Adrenal gland (tissue), 12 donors: ENCODE measurements around the gene ENOX1. TPM values are rescaled to one million over a fixed set of nuclear protein-coding genes. Genes with fewer than 3 reads are reported as not detected.
A peak's percentile ranks its signal among the peaks of the same experiment; 100 is the strongest.

Experiments used
- DNase-seq, 7 donors: peaks; one replicate each; pipeline ENCODE4 v3.0.0-alpha.2; 2019 to 2020
- H3K27ac ChIP-seq, 5 donors: fragments of 200-600 bp; sonication (generic) in 4 of 5; 1 replicate in 3 of 5; 2 replicates in 2 of 5; pipeline versions ENCODE4 v1.5.1 to v1.8.0; 2016 to 2020; ENCODE audit warnings: mild to moderate bottlenecking in 1 of 5
- H3K27me3 ChIP-seq: fragments of 200-600 bp; 2 replicates; pipeline ENCODE4 v1.8.0; 2021
- H3K36me3 ChIP-seq, 2 donors: fragments of 200-600 bp; replicated peaks in 1 of 2; 1 replicate in 1 of 2; 2 replicates in 1 of 2; pipeline versions ENCODE4 v1.5.1 to v1.8.0; 2018 to 2022
- H3K4me1 ChIP-seq, 2 donors: fragments of 200-600 bp; replicated peaks in 1 of 2; 1 replicate in 1 of 2; 2 replicates in 1 of 2; pipeline versions ENCODE4 v1.5.1 to v1.8.0; 2018 to 2021
- H3K4me3 ChIP-seq, 4 donors: fragments of 200-600 bp; sonication (generic) in 3 of 4; one replicate each; pipeline ENCODE4 v1.5.1; 2016 to 2018
- H3K9me3 ChIP-seq, 3 donors: fragments of 200-600 bp; sonication (generic) in 1 of 3; replicated peaks in 1 of 3; 1 replicate in 2 of 3; 2 replicates in 1 of 3; pipeline versions ENCODE4 v1.5.1 to v1.8.0; 2016 to 2021
- CTCF ChIP-seq, 6 experiments: fragments of 450-650 bp in 4 of 6; fragments of 200-600 bp in 2 of 6; sonication (generic) in 1 of 6; IDR thresholded peaks; 1 replicate in 5 of 6; 2 replicates in 1 of 6; pipeline versions ENCODE4 v1.5.1 to v1.8.0; 2016 to 2021; ENCODE audit warnings: antibody characterized with exemption in 6 of 6, mild to moderate bottlenecking in 2 of 6, moderate library complexity in 1 of 6
- POLR2A ChIP-seq, 2 donors: fragments of 450-650 bp; IDR thresholded peaks; one replicate each; pipeline ENCODE4 v1.6.1; 2017; ENCODE audit warnings: antibody characterized with exemption in 2 of 2, mild to moderate bottlenecking in 2 of 2, moderate library complexity in 1 of 2
- WGBS, 4 donors: extraction: QIAGEN DNeasy Blood & Tissue Kit in 2 of 4; methylation state at CpG; one replicate each; pipeline versions ENCODE4 v1.1.5 to v1.1.7; 2013 to 2017; 5-methylcytosine and 5-hydroxymethylcytosine counted together
- intact Hi-C, 2 donors: fragments of 100-400 bp; cut with DNase I; formaldehyde crosslinking; loops; one replicate each; pipeline versions ENCODE4 v1.14.1 to v1.15.0; 2022 to 2023
- polyA plus RNA-seq, 3 donors: library from polyadenylated mRNA; stranded (reverse); fragments of 200-250 nt in 2 of 3; fragments of 350-450 nt in 1 of 3; fragmentation: Illumina TruSeq in 1 of 3; extraction: RNeasy Lipid Tissue Mini Kit (QIAGEN cat#74804) in 1 of 3; gene quantifications; one replicate each; pipeline ENCODE4 v1.2.3, GENCODE V29; 2013 to 2014
- total RNA-seq, 9 donors: library from RNA; depleted of rRNA in 4 of 9; stranded (reverse); fragments of >200 nt in 4 of 9; fragments of 120-200 nt in 1 of 9; fragmentation: NEBNext Ultra II Directional in 1 of 9; extraction: Animal tissue kit (Norgen Biotek cat#: 25700) in 1 of 9; gene quantifications; one replicate each; pipeline versions ENCODE4 v1.1.0 to v1.2.4, GENCODE V29; 2013 to 2023
- donor health status: healthy with polysubstance abuse.
- donor health status: Bipolar disorder and iron deficiency.
- donor health status: DM: yes; HTN: yes; CAD: no.
- donor health status: DM: no; HTN: no; CAD: no.
- donor health status: DM: no; HTN: no; CAD: no.
- donor health status: DM: yes; HTN: yes; CAD: no.

The ENOX1 gene
- total and polyA plus RNA-seq, 12 donors, result 0.25 to 5.8 (median 1.6) TPM

DNA sequence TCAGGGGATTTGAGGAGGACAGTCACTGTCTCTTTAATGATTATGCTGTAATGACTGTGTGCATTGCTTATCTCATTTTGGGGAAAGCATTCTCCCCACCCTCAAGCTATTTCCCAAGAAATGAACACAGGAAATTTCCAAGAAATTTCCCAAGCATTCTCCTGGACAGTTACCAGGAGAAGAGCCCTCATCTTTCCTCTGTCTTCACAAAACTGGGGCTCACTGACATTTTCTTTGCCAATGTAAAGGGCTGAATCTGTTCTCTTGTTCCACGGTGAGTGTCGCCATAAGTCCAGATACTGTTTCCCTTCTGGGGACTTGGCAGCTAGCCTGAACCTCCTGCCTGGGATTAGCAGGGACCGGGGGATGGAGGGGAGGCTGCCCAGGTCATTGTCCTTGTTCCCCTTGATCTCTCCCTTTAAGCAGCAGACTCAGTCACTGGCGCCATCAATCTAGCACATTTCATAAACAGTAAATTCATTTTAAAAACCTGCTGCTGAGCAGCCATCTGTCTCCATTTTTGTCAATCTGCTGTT, 590.6 kb downstream of the ENOX1 start:
- WGBS, 4 donors, result 44 to 54% (median 46%) methylated on average over 4 of the region's 4 CpGs
- no peaks in the 10 kb centered on the region for H3K27me3 ChIP-seq
- intact Hi-C loops, result no loop called here
- peaks cover 0 to 12% of the 10 kb centered on the region in 2 donors for H3K4me1 ChIP-seq
- H3K36me3 ChIP-seq, result no peaks in the 10 kb centered on the region
- H3K9me3 ChIP-seq, result no peaks in the 10 kb centered on the region
- peak in 4 of 7 donors; percentile 26 to 57 (median 38) for DNase-seq
- H3K27ac ChIP-seq, result peak overlapping the region in 1 of 5 donors; percentile 20
- no peak overlapping the region for H3K4me3 ChIP-seq
- TF ChIP-seq CTCF (IDR thresholded peaks at IDR 0.05) (no peak), POLR2A (IDR thresholded peaks at IDR 0.05) (no peak)

GRCh38 chr13:43195551-43195950, 591.2 kb downstream of the ENOX1 start:
- peaks cover 0 to 12% of the 10 kb centered on the region in 2 donors for H3K4me1 ChIP-seq
- no peak overlapping the region for H3K27ac ChIP-seq
- no peaks in the 10 kb centered on the region for H3K27me3 ChIP-seq
- intact Hi-C loops, result no loop called here
- 85 to 92% (median 91%) methylated on average over 3 to 4 of the region's 4 CpGs for WGBS, 4 donors
- no peak for TF ChIP-seq CTCF (IDR thresholded peaks at IDR 0.05)
- no peak for TF ChIP-seq POLR2A (IDR thresholded peaks at IDR 0.05)
- no peak for DNase-seq
- H3K9me3 ChIP-seq, result no peaks in the 10 kb centered on the region
- no peak overlapping the region for H3K4me3 ChIP-seq
- no peaks in the 10 kb centered on the region for H3K36me3 ChIP-seq

DNA sequence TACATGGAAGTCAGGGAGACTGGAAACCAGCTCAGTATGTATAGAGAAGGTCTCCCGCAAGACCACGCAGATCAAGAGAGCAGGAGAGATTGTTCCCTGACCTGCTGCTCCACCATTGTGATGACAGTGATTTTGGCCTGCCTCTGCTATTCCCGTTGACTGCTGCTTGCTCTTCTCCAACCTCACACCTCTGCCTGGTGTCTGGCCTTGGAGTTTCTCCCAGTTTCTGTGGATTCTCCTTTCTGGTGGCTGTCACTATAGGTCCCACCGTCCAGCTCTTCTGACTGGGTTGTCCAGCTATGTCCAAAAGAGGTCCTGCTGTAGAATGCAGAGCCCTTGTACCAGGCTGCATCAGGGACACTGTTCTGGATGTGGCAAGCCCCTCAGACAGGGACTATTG, 591.7 kb downstream of the ENOX1 start:
- DNase-seq, result no peak
- TF ChIP-seq CTCF (IDR thresholded peaks at IDR 0.05) (no peak), POLR2A (IDR thresholded peaks at IDR 0.05) (no peak)
- intact Hi-C loops, result no loop called here
- H3K36me3 ChIP-seq, result no peaks in the 10 kb centered on the region
- H3K27me3 ChIP-seq, result no peaks in the 10 kb centered on the region
- no peaks in the 10 kb centered on the region for H3K9me3 ChIP-seq
- whole genome bisulfite sequencing, 4 donors, result 84 to 100% (median 87%) methylated on average over 2 to 4 of the region's 4 CpGs
- H3K27ac ChIP-seq, result no peak overlapping the region
- no peak overlapping the region for H3K4me3 ChIP-seq
- H3K4me1 ChIP-seq, result peaks cover 0 to 12% of the 10 kb centered on the region in 2 donors

GRCh38 chr13:43193789-43194420, 592.9 kb downstream of the ENOX1 start:
- WGBS, 4 donors, result 87 to 94% (median 93%) methylated on average over 14 of the region's 14 CpGs
- DNase-seq, result no peak
- no peak overlapping the region for H3K4me3 ChIP-seq
- H3K9me3 ChIP-seq, result no peaks in the 10 kb centered on the region
- no peaks in the 10 kb centered on the region for H3K27me3 ChIP-seq
- no peaks in the 10 kb centered on the region for H3K36me3 ChIP-seq
- intact Hi-C loops, result no loop called here
- TF ChIP-seq POLR2A (IDR thresholded peaks at IDR 0.05), result no peak
- no peak for TF ChIP-seq CTCF (IDR thresholded peaks at IDR 0.05)
- peaks cover 0 to 12% of the 10 kb centered on the region in 2 donors for H3K4me1 ChIP-seq
- no peak overlapping the region for H3K27ac ChIP-seq
